GM18502 (cell line): ENCODE measurements around the gene NFIB.

ENCODE experiments used
- ATAC-seq: cut with Tn5 transposase; IDR thresholded peaks from one replicate; pipeline ENCODE4 v1.9.1; 2021; ENCODE audit warnings: mild to moderate bottlenecking; ENCODE audit not compliant: unreplicated experiment, poor library complexity

Gene NFIB

DNA sequence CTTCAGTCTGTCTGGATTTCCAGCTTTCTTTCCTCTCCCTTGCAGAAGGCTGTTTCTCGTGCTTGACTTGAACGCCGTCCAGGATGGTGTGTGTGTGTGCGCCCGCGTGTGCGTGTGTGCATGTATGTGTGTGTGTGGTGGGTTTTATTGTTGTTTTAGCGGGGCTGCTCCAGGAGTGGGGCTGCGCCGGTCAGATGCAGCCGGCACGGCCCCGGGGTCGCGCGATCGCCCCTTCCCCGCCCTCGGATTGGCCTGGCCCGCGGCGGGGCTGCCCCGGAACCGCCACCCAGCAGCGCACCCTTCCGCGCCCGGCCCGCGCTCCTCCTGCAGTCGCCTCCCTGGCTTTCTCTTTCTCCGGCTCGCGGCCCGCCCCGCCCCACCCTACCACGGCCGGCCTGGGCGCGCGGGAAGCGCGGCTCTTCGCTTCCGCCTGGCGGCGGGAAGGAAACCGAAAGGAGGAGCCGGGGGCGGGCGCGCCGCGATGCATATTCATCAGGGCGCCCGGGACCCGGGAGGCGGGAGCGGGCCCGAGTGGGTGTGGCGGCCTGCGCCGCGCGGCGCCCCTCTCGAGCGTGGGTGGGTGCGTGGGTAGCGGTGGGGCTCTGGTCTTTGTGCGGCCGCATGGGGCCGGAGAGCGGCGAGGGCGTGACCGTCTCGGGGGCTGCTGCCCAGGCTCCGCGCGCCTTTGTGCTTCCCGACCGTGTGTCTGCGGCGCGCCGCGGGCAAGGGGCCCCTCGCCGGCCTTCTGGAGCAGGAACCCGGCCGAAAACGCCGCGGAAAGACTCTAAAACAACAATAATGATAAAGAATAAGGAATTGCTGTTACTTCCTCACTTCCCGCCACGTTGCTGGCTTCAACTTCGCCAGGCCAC lies 8.5 kb upstream of the NFIB start:
- peak; percentile 89 for ATAC-seq

DNA sequence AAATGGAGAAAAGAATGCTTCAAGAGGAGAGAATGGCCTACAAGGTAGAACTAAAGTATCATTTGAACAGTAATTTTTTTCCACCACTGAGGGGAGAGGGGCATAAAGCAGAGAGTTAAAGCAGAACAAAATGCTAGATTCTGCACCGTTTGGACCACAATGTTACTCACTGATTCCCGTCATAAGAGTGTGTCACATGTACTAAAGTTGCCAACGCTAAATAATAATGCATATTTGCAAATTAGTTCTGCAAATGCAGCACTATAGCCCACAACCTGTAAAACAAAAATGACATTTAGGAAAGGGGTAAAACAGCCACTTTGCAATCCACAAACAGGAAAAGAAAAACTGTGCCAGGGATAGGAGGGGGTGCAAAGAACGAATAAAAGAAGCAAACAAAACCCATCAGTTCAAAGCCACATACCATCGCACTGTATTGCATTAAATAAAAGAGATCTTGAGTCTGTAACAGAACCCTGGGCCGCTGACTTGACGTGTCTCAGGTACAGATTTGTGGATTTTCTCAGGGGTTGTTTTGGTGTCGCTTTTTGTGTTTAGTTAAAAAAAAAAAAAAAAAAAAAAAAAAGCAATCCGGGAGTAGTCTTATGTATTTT lies 7.7 kb upstream of the NFIB start:
- no peak for ATAC-seq

DNA sequence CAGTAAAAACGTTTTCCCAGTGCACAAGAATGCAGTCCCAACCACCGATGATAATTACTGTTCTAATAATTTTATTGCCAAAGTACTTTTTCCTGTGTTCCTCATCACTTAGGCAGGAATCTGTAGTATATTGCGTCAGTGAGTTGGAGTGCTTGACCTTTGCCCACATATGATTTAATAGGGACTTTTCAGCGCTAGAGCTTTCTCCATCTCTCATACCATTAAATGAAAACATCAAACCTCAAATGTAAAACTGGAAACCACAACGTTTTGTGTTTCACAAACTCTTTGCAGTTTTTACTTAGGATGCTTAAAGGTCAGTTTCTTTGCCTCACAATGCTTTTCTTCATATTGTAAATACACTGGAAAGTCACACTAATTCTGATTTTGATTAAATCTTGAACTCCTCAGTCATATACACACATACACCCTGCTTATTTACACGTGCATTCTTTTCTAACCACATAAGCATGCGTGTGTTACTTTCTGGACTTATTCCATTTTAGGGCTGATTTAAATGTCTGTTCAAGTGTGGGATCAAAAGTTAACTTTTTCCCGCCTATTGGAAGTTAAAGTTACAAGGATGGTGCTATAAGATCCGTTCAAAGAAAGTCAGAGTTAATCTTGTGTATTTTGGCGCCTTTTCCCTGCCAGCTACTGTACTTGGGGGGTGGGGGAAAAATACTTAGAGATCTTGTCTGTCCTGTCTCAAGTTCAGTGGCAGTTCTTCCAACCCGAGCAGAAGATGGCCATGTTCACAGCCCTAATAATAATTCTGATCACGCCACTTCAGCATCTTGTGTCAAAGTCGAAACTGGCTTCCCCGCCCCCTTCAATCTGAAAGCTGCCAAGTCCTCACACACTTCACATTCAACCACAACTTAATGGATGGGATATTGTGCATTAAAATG lies 6.6 kb upstream of the NFIB start:
- ATAC-seq = no peak

DNA sequence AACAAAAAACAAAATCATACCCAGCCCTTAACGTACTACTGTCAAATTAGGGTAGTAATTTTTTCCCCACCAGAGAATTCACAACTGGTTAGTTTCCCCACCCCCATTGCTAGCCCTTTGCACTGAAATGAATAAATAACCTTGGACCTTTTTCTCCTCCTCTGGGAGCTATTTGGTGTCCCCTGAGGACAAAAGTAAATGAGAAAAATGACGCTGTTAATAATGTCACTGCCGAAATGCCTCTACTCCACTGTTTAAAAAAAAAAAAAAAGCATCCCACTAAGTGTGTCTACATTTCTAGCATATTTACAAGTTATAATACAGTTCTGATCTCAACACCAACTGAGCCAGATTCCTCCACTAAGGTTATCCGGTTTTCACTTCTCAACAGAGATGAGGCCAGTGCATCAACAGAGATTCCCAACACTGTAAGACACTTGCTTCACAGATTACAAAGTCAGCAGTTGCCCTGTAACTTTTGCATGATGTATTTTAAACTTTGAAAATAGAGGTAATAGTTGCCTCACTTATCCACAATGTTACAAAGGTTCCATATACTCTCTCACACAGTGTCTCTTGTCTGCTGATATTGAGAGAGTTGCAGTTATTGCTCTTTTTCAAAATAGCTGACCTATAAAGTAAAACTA lies 5.1 kb upstream of the NFIB start:
- ATAC-seq = no peak

DNA sequence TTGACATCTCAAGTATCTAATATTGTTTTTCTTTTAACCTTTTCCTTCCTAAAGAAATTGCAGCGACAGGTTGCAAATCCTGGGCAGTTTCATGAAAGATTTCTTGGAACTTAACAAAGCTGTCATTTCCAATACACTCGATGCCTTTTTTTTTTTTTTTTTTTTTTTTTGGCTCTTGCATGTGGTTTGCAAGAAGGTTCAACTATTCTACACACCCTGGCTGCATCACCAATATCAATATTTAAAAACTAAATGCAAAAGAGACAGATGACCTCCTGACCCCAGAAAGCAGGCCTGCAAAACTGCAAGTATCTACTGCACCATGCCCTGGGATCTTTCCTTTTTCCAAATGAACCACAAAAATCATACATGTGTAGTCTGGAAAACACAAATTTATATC lies 4.4 kb upstream of the NFIB start:
- ATAC-seq = no peak

DNA sequence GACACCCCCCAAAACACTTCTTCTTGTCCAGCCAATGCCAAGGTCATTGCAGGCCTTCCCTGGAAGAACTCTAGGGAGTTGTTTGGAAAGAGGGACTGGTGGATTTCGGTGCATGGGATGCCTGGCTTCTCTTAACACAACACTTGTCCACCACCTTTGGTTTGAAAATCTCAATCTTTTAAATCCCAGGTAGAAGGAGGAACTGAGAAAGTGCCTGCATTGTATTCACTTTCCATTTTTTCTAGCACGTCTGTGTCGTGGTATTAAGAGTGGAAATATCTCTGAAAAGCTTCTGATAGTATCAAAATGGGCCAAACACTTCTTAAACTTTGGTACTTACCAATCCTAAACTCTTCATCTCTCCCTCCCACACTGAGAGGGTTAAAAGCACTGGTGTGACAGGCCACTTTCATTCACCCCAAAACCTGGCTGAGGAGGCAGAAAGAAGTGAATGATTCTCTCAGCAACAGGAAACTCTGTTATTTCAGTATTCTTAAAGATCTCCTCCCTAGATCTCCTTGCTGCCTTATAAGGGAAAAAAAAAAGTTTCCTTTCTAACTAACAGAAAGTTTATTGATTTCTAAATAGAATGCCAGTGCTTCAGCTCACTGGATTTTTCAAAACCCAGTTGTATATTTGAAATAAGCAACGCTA lies 3.9 kb upstream of the NFIB start:
- no peak for ATAC-seq

DNA sequence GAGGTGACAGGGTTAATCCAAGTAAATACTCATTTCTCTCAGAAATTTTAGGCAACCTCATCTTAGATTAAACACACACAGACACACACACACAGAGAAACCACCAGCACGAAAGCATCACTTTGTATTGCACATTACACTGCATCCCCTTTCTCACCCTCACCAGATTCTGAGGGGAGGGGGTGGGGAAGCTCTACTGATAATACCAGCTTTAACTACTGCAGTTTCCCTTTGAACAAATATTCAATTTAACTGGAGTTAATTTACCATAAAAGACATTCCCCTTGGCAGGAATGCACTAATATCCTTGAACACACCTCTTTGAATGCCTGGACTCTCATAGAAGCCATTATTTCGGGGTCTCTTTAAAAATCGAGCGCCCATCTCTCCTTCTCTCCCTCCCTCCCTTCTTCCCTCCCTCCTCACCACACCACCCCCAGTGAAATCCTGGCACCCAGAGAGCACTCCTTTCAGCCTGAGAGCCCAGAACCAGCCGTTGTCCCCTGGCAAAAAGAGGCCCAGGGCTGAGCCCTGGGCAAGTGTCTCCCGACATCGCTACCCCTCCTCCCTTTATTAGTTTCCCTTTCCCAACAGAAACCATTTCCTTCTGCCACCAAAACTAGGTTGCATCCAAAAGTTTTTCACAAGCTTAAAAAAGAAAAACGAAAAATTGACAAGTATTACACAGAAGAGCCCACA lies 2.8 kb upstream of the NFIB start:
- ATAC-seq = no peak

DNA sequence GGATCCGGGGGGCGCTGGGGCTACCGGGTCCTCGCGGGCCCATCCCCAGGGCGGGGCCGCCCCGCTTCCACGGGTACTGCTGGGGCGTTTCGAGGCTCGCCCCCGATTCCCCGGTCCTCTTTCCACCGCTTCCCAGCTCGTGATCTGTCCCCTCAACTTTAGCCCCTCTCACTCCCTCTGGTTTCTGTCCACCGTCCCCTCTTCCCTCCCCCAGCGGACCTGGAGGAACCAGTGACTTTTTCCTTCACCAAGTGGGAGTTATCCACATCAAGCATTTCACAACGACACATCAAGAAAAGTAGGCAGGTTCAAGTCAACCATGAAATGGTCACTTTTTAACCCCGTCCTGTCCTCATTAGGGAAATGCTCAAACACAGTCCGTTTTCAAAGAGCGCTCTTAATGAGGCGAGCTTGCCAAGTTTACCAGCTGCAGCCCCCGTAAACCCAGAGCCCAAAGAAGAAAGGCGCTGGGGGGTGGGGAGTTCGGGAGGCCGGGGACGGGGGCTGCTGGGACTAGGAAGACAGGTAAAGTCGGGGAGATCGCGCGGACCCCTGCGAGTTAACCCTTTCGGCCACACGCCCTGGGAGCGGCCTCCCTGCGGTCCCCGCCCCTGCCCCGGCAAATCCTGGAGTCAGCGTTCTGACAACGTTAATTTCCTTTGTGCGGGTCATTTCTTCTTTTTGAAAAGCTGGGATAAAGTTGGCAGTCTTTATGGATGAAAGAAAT lies 2.1 kb upstream of the NFIB start:
- ATAC-seq = no peak

DNA sequence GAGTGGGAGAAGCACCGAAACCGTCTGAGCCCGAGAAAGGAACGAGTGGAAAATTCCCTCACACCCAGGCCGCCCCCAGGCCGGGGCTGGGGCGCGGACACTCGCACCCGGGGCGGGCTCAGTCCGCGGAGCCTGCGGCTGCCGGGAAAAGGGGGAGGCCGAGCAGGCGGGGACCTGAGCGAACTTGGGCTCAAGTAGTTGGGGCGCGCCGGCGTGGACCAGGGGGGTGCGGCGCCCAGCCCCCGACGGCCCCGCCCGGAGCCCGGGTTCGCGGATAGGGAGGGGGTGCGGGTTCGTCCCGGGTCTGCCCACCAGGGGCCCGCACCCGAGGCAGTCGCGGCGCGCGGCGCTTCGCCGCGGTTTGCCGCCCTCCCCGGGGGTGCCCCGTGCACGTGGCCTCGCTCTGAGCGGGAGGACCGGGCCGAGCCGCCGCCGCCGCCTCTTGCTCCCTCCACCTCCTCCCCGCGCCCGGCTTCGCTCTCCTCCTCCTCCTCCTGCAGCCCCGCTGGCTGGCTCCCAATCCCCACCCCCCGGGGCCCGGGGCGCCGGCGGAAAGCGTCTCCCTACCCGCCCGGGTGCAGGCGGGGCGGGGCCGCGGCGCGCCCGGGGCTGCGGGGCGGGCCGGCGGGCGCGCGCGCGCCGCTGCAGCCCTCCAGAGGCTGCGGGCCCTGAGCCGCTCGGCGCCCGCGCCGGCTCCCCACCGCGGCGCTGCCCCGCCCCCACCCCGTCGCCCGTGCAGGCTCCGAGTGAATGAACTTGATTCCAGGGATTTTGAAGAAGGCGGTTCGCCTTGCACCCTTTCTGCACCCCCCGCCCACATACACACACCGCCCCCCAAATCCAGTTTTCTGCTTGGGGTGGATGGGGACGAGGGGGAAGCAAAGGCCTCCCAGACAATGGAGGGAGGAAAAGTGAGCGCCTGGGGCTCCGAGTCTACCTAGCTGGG lies 1.3 kb upstream of the NFIB start:
- peak; percentile 40 for ATAC-seq

DNA sequence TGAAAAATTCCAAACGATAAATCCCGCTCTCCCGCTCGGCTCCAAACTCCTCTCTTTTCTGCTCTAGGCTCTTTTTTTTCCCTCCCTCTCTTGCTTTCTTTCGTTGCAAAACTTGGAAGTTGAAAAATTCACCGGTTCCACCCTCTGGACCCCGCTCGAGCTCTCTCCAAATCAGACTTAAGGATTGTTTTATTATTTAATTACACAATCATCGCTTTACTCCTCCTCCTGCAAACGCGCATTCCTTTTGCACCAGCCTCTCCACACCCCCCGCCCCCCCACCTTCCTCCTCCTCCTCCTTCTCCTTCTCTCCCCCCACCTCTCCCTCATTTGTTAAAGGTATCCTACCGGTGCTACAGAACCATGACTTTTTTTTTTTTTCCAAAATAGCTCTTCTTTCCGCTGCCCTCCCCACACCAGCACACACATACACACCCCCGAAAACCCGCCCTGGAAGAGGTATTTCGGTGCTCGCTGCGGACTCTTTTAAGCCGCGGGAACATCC lies 535 bp upstream of the NFIB start:
- ATAC-seq = no peak

DNA sequence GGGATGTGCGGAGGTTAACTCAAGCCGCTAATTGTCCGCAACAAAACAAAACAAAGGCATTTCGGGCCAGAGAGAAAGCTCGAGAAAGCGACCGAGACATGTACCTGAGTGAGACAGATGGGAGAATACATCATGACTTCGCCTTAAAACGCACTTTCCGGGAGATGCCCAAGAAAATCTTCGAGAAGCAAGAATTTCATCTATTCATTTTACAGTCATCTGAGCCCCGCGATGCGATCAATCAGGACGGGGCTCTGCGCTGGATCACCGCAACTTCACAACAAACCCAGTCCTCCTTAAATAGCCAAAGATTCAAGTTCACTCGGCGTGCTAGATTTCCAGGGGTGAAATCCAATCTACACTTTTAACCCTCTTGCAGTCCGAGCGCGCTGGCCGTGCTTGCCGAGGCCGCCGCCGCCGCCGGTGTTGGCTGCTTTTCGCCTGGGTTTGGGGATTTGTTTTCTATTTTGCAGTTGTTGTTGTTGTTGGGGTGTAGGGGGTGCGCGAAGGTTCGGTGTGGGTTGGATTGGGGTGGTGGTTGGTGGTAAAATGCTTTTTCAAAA lies 482 bp downstream of the NFIB start:
- ATAC-seq = no peak

DNA sequence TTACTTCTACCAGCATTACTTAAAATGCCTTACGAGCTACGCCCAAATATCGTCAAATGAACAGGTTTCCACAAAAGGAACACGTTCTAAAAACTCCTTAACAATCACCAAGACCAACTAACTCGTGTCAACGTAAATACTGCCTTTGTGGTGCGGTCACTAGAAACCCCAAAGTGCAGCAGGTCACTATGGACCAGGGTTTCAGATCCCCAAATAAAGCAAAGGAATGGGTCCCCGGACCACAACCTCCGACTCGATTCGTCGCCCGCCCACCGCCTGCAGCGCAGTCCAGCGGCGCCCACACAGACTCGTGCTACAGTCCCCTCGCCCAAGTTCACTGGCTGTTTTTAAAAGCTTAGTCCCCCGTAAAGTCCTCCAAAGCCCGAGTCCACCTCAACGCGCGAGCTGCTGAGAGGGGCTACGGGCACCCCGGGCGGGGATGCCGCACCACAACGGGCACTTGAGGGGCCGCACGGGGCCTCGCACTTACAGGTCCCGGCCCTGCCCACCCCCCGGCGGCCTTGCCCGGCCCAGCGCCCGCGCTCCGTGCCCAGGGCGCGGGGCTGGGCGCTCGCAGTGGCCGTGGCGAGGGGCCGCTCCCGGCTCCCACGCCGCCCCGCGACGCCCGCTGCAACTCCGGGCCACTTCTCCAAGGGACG lies 1.1 kb downstream of the NFIB start:
- no peak for ATAC-seq

DNA sequence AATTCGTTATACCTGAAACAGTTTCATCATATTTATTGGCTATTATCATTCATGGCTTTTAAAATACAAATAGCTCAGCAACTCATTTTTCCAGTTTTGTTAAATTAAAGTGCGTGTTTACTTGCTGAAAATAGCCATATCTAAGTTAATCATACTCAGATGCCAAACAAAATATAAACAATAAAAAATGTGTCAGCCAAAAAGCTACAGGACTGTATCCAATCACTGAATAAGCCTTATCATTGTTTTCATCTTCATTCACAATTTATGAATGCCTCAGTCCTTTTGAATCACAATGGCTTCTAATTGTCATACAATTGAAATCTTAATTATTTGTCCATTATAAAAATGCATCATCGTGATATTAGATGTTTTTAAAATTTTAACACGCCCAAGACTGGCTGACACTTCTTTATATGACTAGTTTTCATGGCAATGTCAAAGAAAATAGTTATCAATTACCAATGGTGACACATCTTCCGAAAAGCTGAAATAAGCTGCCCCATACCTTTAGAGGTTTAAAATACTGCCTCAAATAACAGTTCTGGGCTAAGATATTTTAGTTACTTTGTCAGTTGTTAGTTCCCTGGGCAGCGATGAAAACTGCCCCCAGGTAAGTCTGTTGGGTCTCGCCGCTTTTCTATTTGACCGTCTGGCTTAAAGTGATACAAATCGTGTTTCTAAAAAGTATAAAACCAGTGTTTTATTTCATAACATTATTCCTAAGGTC lies 1.8 kb downstream of the NFIB start:
- no peak for ATAC-seq

DNA sequence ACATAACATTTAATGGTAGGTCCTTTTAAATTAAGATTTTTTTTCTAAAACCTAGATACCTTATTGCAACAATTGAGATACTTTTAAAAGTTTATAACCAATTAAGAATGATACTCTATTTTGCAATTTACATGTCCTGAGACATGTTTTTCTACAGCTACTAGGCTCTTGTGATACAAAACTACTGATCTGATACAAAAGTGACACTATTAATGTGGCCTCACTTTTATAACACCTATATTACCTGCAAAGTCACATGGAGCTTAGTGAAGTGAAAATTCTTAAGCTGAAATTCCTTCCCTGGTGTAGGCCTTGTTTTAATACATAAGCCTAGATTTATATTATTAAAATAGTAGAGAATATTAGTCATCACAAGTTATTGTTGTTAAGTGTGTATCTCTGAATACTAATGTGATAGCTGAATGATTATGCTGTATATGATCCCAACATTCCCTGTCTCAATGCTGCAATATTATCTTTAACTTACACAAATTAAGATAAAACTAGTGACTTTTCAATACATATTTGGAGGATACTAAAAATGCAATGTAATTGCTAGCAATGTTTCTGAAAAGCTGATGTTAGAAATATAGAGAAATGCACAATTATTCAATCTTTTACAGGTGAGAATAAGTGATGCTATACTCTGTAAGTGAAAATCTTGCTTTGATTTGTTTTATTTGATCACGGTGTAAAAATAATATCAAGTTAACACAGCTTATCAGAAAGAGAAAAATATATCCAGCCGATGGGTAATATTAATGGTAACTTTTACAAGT lies 2.6 kb downstream of the NFIB start:
- no peak for ATAC-seq

DNA sequence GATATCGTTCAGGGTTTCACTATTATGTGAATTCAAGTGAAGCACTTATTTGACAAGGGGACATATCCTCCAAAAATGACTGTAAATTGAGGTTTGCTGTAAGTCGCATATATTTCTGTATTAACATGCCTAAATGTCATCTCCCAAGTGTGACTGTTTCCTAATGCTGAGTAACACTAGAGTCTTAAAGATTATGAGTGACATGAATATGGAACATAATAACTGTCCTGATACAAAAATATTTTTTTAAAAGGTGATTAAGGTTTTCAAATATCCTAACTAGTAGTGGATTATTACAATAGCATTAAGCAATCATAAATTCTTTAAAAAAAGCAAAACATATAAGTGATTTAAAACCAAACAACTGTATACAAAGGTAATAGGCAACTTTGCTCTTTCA lies 3.6 kb downstream of the NFIB start:
- no peak for ATAC-seq
